ENCODE results near the gene DENND6A. TPM values are rescaled to one million over a fixed set of nuclear protein-coding genes. Genes with fewer than 3 reads are reported as not detected.

The DENND6A gene
- total and polyA plus RNA-seq, 2 donors (not counting 1 experiment from before 2014, with no cell fraction given): 11.4 to 13.4 TPM

- no peak overlapping the region for H3K4me3 ChIP-seq (replicated peaks in 1 of 4; ENCODE audit: control extremely low read depth in 1 of 4, insufficient read depth in 1 of 4, low read depth in 3 of 4, low read length in 4 of 4)
- H3K4me2 ChIP-seq (ENCODE audit: extremely low read depth, insufficient read depth, low read length): no peak overlapping the region
- DNase-seq (ENCODE audit: low read depth in 2 of 2): no peak
- no peaks in the 10 kb centered on the region for H3K36me3 ChIP-seq (ENCODE audit: control insufficient read depth, insufficient read depth, low read length)
- TF ChIP-seq CTCF (conservative IDR thresholded peaks at IDR 0.05 in 1 of 2, IDR thresholded peaks at IDR 0.05 in 1 of 2; ENCODE audit: low read depth in 1 of 2, low read length in 2 of 2) (no peak), EZH2 (IDR thresholded peaks at IDR 0.05; ENCODE audit: low read length, missing control alignments) (no peak)
- no peak overlapping the region for H3K9ac ChIP-seq (ENCODE audit: insufficient read depth, low read length)
- no peak overlapping the region for H3K27ac ChIP-seq (ENCODE audit: insufficient read depth, low read length)
- H2AFZ ChIP-seq (ENCODE audit: low read length): no peak overlapping the region
- no peaks in the 10 kb centered on the region for H3K27me3 ChIP-seq (ENCODE audit: control insufficient read depth, insufficient read depth, low read length)
- no peaks in the 10 kb centered on the region for H3K9me3 ChIP-seq (ENCODE audit: control insufficient read depth, insufficient read depth, low read depth, low read length)
- no peaks in the 10 kb centered on the region for H3K4me1 ChIP-seq (ENCODE audit: control insufficient read depth, extremely low read depth, insufficient read depth, low read length)
- no peaks in the 10 kb centered on the region for H4K20me1 ChIP-seq (ENCODE audit: control insufficient read depth, extremely low read depth, insufficient read depth, low read length)
- no peaks in the 10 kb centered on the region for H3K79me2 ChIP-seq (ENCODE audit: control insufficient read depth, insufficient read depth, low read length)
Observed at GRCh38 chr3:57658536-57658935, 34.3 kb downstream of the DENND6A start.

- Histone ChIP-seq H3K9me3 (ENCODE audit: control insufficient read depth, insufficient read depth, low read depth, low read length) (no peaks in the 10 kb centered on the region), H2AFZ (ENCODE audit: low read length) (no peak overlapping the region), H3K36me3 (ENCODE audit: control insufficient read depth, insufficient read depth, low read length) (no peaks in the 10 kb centered on the region), H3K9ac (ENCODE audit: insufficient read depth, low read length) (no peak overlapping the region), H3K27me3 (ENCODE audit: control insufficient read depth, insufficient read depth, low read length) (no peaks in the 10 kb centered on the region), H3K79me2 (ENCODE audit: control insufficient read depth, insufficient read depth, low read length) (no peaks in the 10 kb centered on the region), H3K4me1 (ENCODE audit: control insufficient read depth, extremely low read depth, insufficient read depth, low read length) (no peaks in the 10 kb centered on the region), H4K20me1 (ENCODE audit: control insufficient read depth, extremely low read depth, insufficient read depth, low read length) (no peaks in the 10 kb centered on the region), H3K4me3 (replicated peaks in 1 of 4; ENCODE audit: control extremely low read depth in 1 of 4, insufficient read depth in 1 of 4, low read depth in 3 of 4, low read length in 4 of 4) (no peak overlapping the region), H3K4me2 (ENCODE audit: extremely low read depth, insufficient read depth, low read length) (no peak overlapping the region), H3K27ac (ENCODE audit: insufficient read depth, low read length) (no peak overlapping the region)
- TF ChIP-seq EZH2 (IDR thresholded peaks at IDR 0.05; ENCODE audit: low read length, missing control alignments): no peak
- TF ChIP-seq CTCF (conservative IDR thresholded peaks at IDR 0.05 in 1 of 2, IDR thresholded peaks at IDR 0.05 in 1 of 2; ENCODE audit: low read depth in 1 of 2, low read length in 2 of 2): no peak
- DNase-seq (ENCODE audit: low read depth in 2 of 2): no peak
Observed at GRCh38 chr3:57655727-57656126, 37.1 kb downstream of the DENND6A start.

GRCh38 chr3:57654267-57654666 is 38.6 kb downstream of the DENND6A start:
- Histone ChIP-seq H4K20me1 (ENCODE audit: control insufficient read depth, extremely low read depth, insufficient read depth, low read length) (no peaks in the 10 kb centered on the region), H3K27me3 (ENCODE audit: control insufficient read depth, insufficient read depth, low read length) (no peaks in the 10 kb centered on the region), H3K79me2 (ENCODE audit: control insufficient read depth, insufficient read depth, low read length) (no peaks in the 10 kb centered on the region), H3K36me3 (ENCODE audit: control insufficient read depth, insufficient read depth, low read length) (no peaks in the 10 kb centered on the region), H3K4me2 (ENCODE audit: extremely low read depth, insufficient read depth, low read length) (no peak overlapping the region), H3K9me3 (ENCODE audit: control insufficient read depth, insufficient read depth, low read depth, low read length) (no peaks in the 10 kb centered on the region), H3K27ac (ENCODE audit: insufficient read depth, low read length) (no peak overlapping the region), H2AFZ (ENCODE audit: low read length) (no peak overlapping the region), H3K4me1 (ENCODE audit: control insufficient read depth, extremely low read depth, insufficient read depth, low read length) (no peaks in the 10 kb centered on the region), H3K9ac (ENCODE audit: insufficient read depth, low read length) (no peak overlapping the region), H3K4me3 (replicated peaks in 1 of 4; ENCODE audit: control extremely low read depth in 1 of 4, insufficient read depth in 1 of 4, low read depth in 3 of 4, low read length in 4 of 4) (no peak overlapping the region)
- TF ChIP-seq EZH2 (IDR thresholded peaks at IDR 0.05; ENCODE audit: low read length, missing control alignments): no peak
- TF ChIP-seq CTCF (conservative IDR thresholded peaks at IDR 0.05 in 1 of 2, IDR thresholded peaks at IDR 0.05 in 1 of 2; ENCODE audit: low read depth in 1 of 2, low read length in 2 of 2): no peak
- no peak for DNase-seq (ENCODE audit: low read depth in 2 of 2)

Data from fibroblast of lung (primary cell).